Stomach (tissue), 9 donors: ENCODE data around the gene AGAP1. TPM values are rescaled to one million over a fixed set of nuclear protein-coding genes. Genes with fewer than 3 reads are reported as not detected.

Experiments
- DNase-seq, 2 donors: peaks; one replicate each; pipeline versions ENCODE4 v3.0.0 to v3.0.0-alpha.2; 2013 to 2019
- H3K27ac ChIP-seq, 5 donors: fragments of 200-600 bp in 4 of 5; sonication (generic) in 4 of 5; one replicate each; pipeline ENCODE4 v1.5.1; 2013 to 2019; ENCODE audit warnings: mild to moderate bottlenecking in 1 of 5, moderate library complexity in 1 of 5
- H3K27me3 ChIP-seq, 3 donors: fragments of 200-600 bp; sonication (generic); one replicate each; pipeline ENCODE4 v1.5.1; 2017 to 2019; ENCODE audit warnings: mixed run types in 1 of 3
- H3K36me3 ChIP-seq, 4 donors: fragments of 200-600 bp; sonication (generic); 1 replicate in 3 of 4; 2 replicates in 1 of 4; pipeline ENCODE4 v1.5.1; 2016 to 2019
- H3K4me1 ChIP-seq, 4 donors: fragments of 200-600 bp; sonication (generic); one replicate each; pipeline ENCODE4 v1.5.1; 2016 to 2019
- H3K4me3 ChIP-seq, 4 donors: fragments of 200-600 bp; sonication (generic) in 3 of 4; one replicate each; pipeline ENCODE4 v1.5.1; 2016 to 2019; ENCODE audit warnings: mild to moderate bottlenecking in 1 of 4
- H3K9me3 ChIP-seq, 4 donors: fragments of 200-600 bp; sonication (generic); one replicate each; pipeline ENCODE4 v1.5.1; 2016 to 2019
- CTCF ChIP-seq, 7 experiments: fragments of 450-650 bp in 4 of 7; fragments of 200-600 bp in 3 of 7; sonication (generic) in 3 of 7; IDR thresholded peaks; one replicate each; pipeline ENCODE4 v1.5.1; 2016 to 2019; ENCODE audit warnings: antibody characterized with exemption in 7 of 7, control low read depth in 2 of 7, mild to moderate bottlenecking in 1 of 7
- EP300 ChIP-seq: sonication (generic); formaldehyde crosslinking; IDR thresholded peaks from one replicate; pipeline ENCODE4 v1.6.1; 2017; ENCODE audit warnings: antibody characterized with exemption
- POLR2A ChIP-seq, 4 donors: fragments of 450-650 bp; IDR thresholded peaks; one replicate each; pipeline ENCODE4 v1.6.1; 2016; ENCODE audit warnings: antibody characterized with exemption in 4 of 4, control low read depth in 2 of 4, mild to moderate bottlenecking in 1 of 4, moderate library complexity in 1 of 4
- POLR2AphosphoS5 ChIP-seq, 3 donors: sonication (generic); formaldehyde crosslinking; IDR thresholded peaks; one replicate each; pipeline ENCODE4 v1.6.1; 2016; ENCODE audit warnings: antibody characterized with exemption in 3 of 3
- WGBS, 5 donors: extraction: QIAGEN DNeasy Blood & Tissue Kit in 3 of 5; methylation state at CpG; one replicate each; pipeline versions ENCODE4 v1.1.5 to v1.1.7; 2013 to 2018; 5-methylcytosine and 5-hydroxymethylcytosine counted together
- intact Hi-C: fragments of 100-400 bp; cut with DNase I; formaldehyde crosslinking; loops from one replicate; pipeline ENCODE4 v1.15.1; 2023; ENCODE audit warnings: low total_unique reads
- polyA plus RNA-seq, 3 donors: library from polyadenylated mRNA; stranded (reverse); fragments of 200-250 nt; gene quantifications; one replicate each; pipeline ENCODE4 v1.2.3, GENCODE V29; 2013
- total RNA-seq, 5 donors: library from RNA; depleted of rRNA; stranded (reverse); fragments of >200 nt; gene quantifications; one replicate each; pipeline versions ENCODE4 v1.1.0 to v1.2.3, GENCODE V29; 2014 to 2016
- donor health status: healthy with polysubstance abuse.
- donor health status: Bipolar disorder and iron deficiency.
- donor health status: healthy.

The AGAP1 gene
- total and polyA plus RNA-seq, 8 donors, result 4.2 to 139 (median 35.0) TPM

- intact Hi-C loops, result no loop called here
- no peaks in the 10 kb centered on the region for H3K9me3 ChIP-seq
- 91 to 96% (median 94%) methylated on average over 8 of the region's 8 CpGs for WGBS, 5 donors
- TF ChIP-seq POLR2A (IDR thresholded peaks at IDR 0.05) (no peak), EP300 (no peak), CTCF (IDR thresholded peaks at IDR 0.05) (no peak), POLR2AphosphoS5 (IDR thresholded peaks at IDR 0.05) (no peak)
- no peaks in the 10 kb centered on the region for H3K4me1 ChIP-seq
- no peak for DNase-seq
- H3K36me3 ChIP-seq, result peaks cover 8 to 87% (median 51%) of the 10 kb centered on the region in 4 donors
- no peaks in the 10 kb centered on the region for H3K27me3 ChIP-seq
- no peak overlapping the region for H3K4me3 ChIP-seq
- no peak overlapping the region for H3K27ac ChIP-seq
These were observed 547.8 kb downstream of the AGAP1 start for GRCh38 chr2:236041616-236042015.

- intact Hi-C loops, result no loop called here
- Histone ChIP-seq H3K4me1 (no peaks in the 10 kb centered on the region), H3K9me3 (no peaks in the 10 kb centered on the region), H3K27ac (no peak overlapping the region), H3K4me3 (no peak overlapping the region), H3K36me3 (peaks cover 6 to 83% (median 49%) of the 10 kb centered on the region in 4 donors), H3K27me3 (no peaks in the 10 kb centered on the region)
- no peak for TF ChIP-seq CTCF (IDR thresholded peaks at IDR 0.05)
- no peak for TF ChIP-seq POLR2A (IDR thresholded peaks at IDR 0.05)
- TF ChIP-seq POLR2AphosphoS5 (IDR thresholded peaks at IDR 0.05), result no peak
- no peak for TF ChIP-seq EP300
- no peak for DNase-seq
- 87 to 93% (median 89%) methylated on average over 6 of the region's 6 CpGs for WGBS, 5 donors
These were observed 548.2 kb downstream of the AGAP1 start for GRCh38 chr2:236042087-236042486.

- Histone ChIP-seq H3K4me1 (peaks cover 0 to 5% (median 0%) of the 10 kb centered on the region in 4 donors), H3K4me3 (no peak overlapping the region), H3K9me3 (no peaks in the 10 kb centered on the region), H3K36me3 (peaks cover 3 to 76% (median 51%) of the 10 kb centered on the region in 4 donors), H3K27ac (no peak overlapping the region), H3K27me3 (no peaks in the 10 kb centered on the region)
- WGBS, 5 donors, result 90 to 97% (median 94%) methylated on average over 4 to 6 of the region's 6 CpGs
- TF ChIP-seq CTCF (IDR thresholded peaks at IDR 0.05) (no peak), EP300 (no peak), POLR2AphosphoS5 (IDR thresholded peaks at IDR 0.05) (no peak)
- intact Hi-C loops, result no loop called here
- no peak for DNase-seq
These were observed 550.3 kb downstream of the AGAP1 start for GRCh38 chr2:236044191-236044590.

GRCh38 chr2:236045251-236046235 is 551.7 kb downstream of the AGAP1 start:
- Histone ChIP-seq H3K4me1 (peaks cover 0 to 5% (median 0%) of the 10 kb centered on the region in 4 donors), H3K27ac (no peak overlapping the region), H3K36me3 (peaks cover 4 to 75% (median 50%) of the 10 kb centered on the region in 4 donors), H3K27me3 (no peaks in the 10 kb centered on the region), H3K4me3 (no peak overlapping the region), H3K9me3 (no peaks in the 10 kb centered on the region)
- intact Hi-C loops, result no loop called here
- no peak for DNase-seq
- 87 to 94% (median 92%) methylated on average over 23 to 26 of the region's 26 CpGs for WGBS, 5 donors
- TF ChIP-seq EP300, result no peak
- no peak for TF ChIP-seq POLR2AphosphoS5 (IDR thresholded peaks at IDR 0.05)
- TF ChIP-seq CTCF (IDR thresholded peaks at IDR 0.05), result no peak
